Heart right ventricle (tissue), 16 donors: Measurements from ENCODE around the gene CDH15. TPM values are rescaled to one million over a fixed set of nuclear protein-coding genes. Genes with fewer than 3 reads are reported as not detected.

Experiments used
- ATAC-seq, 8 donors: fragments of 200-7000 bp; cut with Tn5 transposase; one replicate each; pipeline ENCODE4 v1.9.1; 2020; ENCODE audit warnings: mild to moderate bottlenecking in 8 of 8, moderate library complexity in 8 of 8, moderate number of reproducible peaks in 1 of 8
- DNase-seq, 2 donors: peaks; one replicate each; pipeline ENCODE4 v3.0.0-alpha.2; 2020
- H3K27ac ChIP-seq, 10 donors: fragments of 200-600 bp; sonication (generic) in 2 of 10; one replicate each; pipeline versions ENCODE4 v1.5.0 to v1.8.0; 2020 to 2022; ENCODE audit warnings: mild to moderate bottlenecking in 3 of 10
- H3K27me3 ChIP-seq, 7 donors: fragments of 200-600 bp; one replicate each; pipeline ENCODE4 v1.8.0; 2021 to 2022; ENCODE audit warnings: mild to moderate bottlenecking in 2 of 7
- H3K36me3 ChIP-seq, 9 donors: fragments of 200-600 bp; sonication (generic) in 1 of 9; one replicate each; pipeline versions ENCODE4 v1.5.0 to v1.8.0; 2020 to 2022; ENCODE audit warnings: mild to moderate bottlenecking in 2 of 9
- H3K4me1 ChIP-seq, 9 donors: fragments of 200-600 bp; sonication (generic) in 1 of 9; one replicate each; pipeline versions ENCODE4 v1.5.0 to v1.8.0; 2020 to 2022; ENCODE audit warnings: mild to moderate bottlenecking in 4 of 9
- H3K4me3 ChIP-seq, 10 donors: fragments of 200-600 bp; sonication (generic) in 2 of 10; one replicate each; pipeline versions ENCODE4 v1.5.0 to v1.8.0; 2020 to 2022; ENCODE audit warnings: mild to moderate bottlenecking in 7 of 10, moderate library complexity in 2 of 10
- H3K9me3 ChIP-seq, 11 donors: fragments of 200-600 bp in 10 of 11; sonication (generic) in 2 of 11; one replicate each; pipeline versions ENCODE4 v1.5.0 to v1.8.0; 2013 to 2022; ENCODE audit warnings: mild to moderate bottlenecking in 2 of 11, control low read depth in 1 of 11, moderate library complexity in 1 of 11
- CTCF ChIP-seq, 9 donors: fragments of 200-600 bp; sonication (generic) in 2 of 9; IDR thresholded peaks; one replicate each; pipeline versions ENCODE4 v1.5.0 to v1.8.0; 2021 to 2022; ENCODE audit warnings: antibody characterized with exemption in 9 of 9, mild to moderate bottlenecking in 5 of 9, moderate library complexity in 1 of 9
- WGBS, 2 donors: extraction: QIAGEN DNeasy Blood & Tissue Kit; methylation state at CpG; one replicate each; pipeline ENCODE4 v1.1.7; 2013; ENCODE audit warnings: inconsistent platforms in 1 of 2; 5-methylcytosine and 5-hydroxymethylcytosine counted together
- intact Hi-C, 10 donors: fragments of 100-400 bp; cut with DNase I; formaldehyde crosslinking; loops; one replicate each; pipeline versions ENCODE4 v1.11.1 to v1.14.2; 2022
- polyA plus RNA-seq, 2 donors: library from polyadenylated mRNA; stranded (reverse); fragments of 200-250 nt; gene quantifications; one replicate each; pipeline ENCODE4 v1.2.3, GENCODE V29; 2013
- total RNA-seq, 10 donors: library from RNA; stranded (reverse); fragmentation: NEBNext Ultra II Directional in 3 of 10; extraction: Animal tissue kit (Norgen Biotek cat#: 25700) in 3 of 10; gene quantifications; one replicate each; pipeline versions ENCODE4 v1.2.1 to v1.2.4, GENCODE V29; 2021 to 2023
- donor health status: Arrhythmogenic right ventricular cardiomyopathy.
- donor health status: ischemic (EF 13 %, LVEDD 7.1; RV severe dilation, severe dysfunction).
- donor health status: healthy with polysubstance abuse.
- donor health status: DM: no; HTN: yes; CAD: no.
- donor health status: DM: no; HTN: no; CAD: no.
- donor health status: ischemic (EF 25% LVEDD 6.9; RV normal size, moderate dysfunction).
- donor health status: ischemic (EF 25% LVEDD 5.7; RV mildly dilated, moderate dysfunction).
- donor health status: healthy.
- donor health status: DM: yes; HTN: yes; CAD: no.
- donor health status: Ischemic cardiomyopathy.
- donor health status: ischemic (EF 35%, LVEDD 5.7; RV mildly dilated, moderate dysfunction).
- donor health status: nonischemic (EF 11% LVEDD 7.7; RV severe dilation, severe dysfunction).
- donor health status: DM: yes; HTN: yes; CAD: no.
- donor health status: PGD.
- donor health status: ischemic (EF 29% LVEDD 5.4; RV normal size, mild dysfunction).
- donor health status: nonischemic (EF 23%, LVEDD 6.1; RV moderate dilation, normal function).

CDH15 gene
- total and polyA plus RNA-seq, 12 donors = 0.08 to 0.45 (median 0.16) TPM; not detected in 9

- no peak for TF ChIP-seq CTCF (IDR thresholded peaks at IDR 0.05)
- intact Hi-C loops = loop anchor here in 1 of 10 donors (10.0 kb wide), 1 partner anchor 341 kb away; the partner anchor contains the start of gene APRT
These were observed 15.5 kb upstream of the CDH15 start for GRCh38 chr16:89155851-89156739.

GRCh38 chr16:89156740-89157645 is 14.6 kb upstream of the CDH15 start:
- TF ChIP-seq CTCF (IDR thresholded peaks at IDR 0.05) = no peak
- ATAC-seq (peak in 1 of 8 donors; percentile 19), DNase-seq (no peak)
- Histone ChIP-seq H3K4me3 (no peak overlapping the region), H3K27ac (peak overlapping the region in 1 of 10 donors; percentile 16), H3K4me1 (peaks cover 17 to 30% (median 28%) of the 10 kb centered on the region in 9 donors), H3K36me3 (peaks cover 0 to 5% (median 1%) of the 10 kb centered on the region in 9 donors), H3K27me3 (peaks cover 0 to 8% (median 0%) of the 10 kb centered on the region in 7 donors), H3K9me3 (no peaks in the 10 kb centered on the region)
- WGBS, 2 donors = 77 to 80% methylated on average over 26 of the region's 26 CpGs
- intact Hi-C loops = loop anchor here in 1 of 10 donors (10.0 kb wide), 1 partner anchor 342 kb away; the partner anchor contains the start of gene APRT

More at GRCh38 chr16:89155851-89156739, 15.5 kb upstream of the CDH15 start:
- Histone ChIP-seq H3K9me3 (no peaks in the 10 kb centered on the region), H3K4me1 (peaks cover 17 to 30% (median 28%) of the 10 kb centered on the region in 9 donors), H3K36me3 (peaks cover 0 to 14% (median 3%) of the 10 kb centered on the region in 9 donors), H3K27me3 (peaks cover 0 to 8% (median 0%) of the 10 kb centered on the region in 7 donors), H3K4me3 (no peak overlapping the region), H3K27ac (peak overlapping the region in 2 of 10 donors; percentile 16 to 38)
- DNase-seq = no peak
- WGBS, 2 donors = 55% methylated on average over 24 of the region's 24 CpGs
- peak; percentile 3 to 57 (median 28) for ATAC-seq

GRCh38 chr16:89157778-89158177 is 13.8 kb upstream of the CDH15 start:
- TF ChIP-seq CTCF (IDR thresholded peaks at IDR 0.05) = no peak
- Histone ChIP-seq H3K27ac (no peak overlapping the region), H3K27me3 (peaks cover 0 to 9% (median 0%) of the 10 kb centered on the region in 7 donors), H3K4me3 (no peak overlapping the region), H3K36me3 (no peaks in the 10 kb centered on the region), H3K4me1 (peaks cover 17 to 30% (median 28%) of the 10 kb centered on the region in 9 donors), H3K9me3 (no peaks in the 10 kb centered on the region)
- DNase-seq (no peak), ATAC-seq (no peak)
- intact Hi-C loops = loop anchor here in 1 of 10 donors (10.0 kb wide), 1 partner anchor 343 kb away; the partner anchor contains the start of gene APRT
- WGBS, 2 donors = 92 to 96% methylated on average over 12 of the region's 12 CpGs
